ENCODE data around the gene EGLN3.

- no peak for TF ChIP-seq CTCF (IDR thresholded peaks at IDR 0.05; ENCODE audit: borderline replicate concordance, extremely low read depth, low read length, poor library complexity, severe bottlenecking)
- no peak for TF ChIP-seq EZH2 (IDR thresholded peaks at IDR 0.05; ENCODE audit: borderline replicate concordance, low read depth, low read length, severe bottlenecking)
Measured at GRCh38 chr14:33932033-33932432, 18.8 kb downstream of the EGLN3 start.
